Stimulated activated CD4-positive, alpha-beta T cell treated with anti-CD3 and anti-CD28 coated beads, Interleukin-4, amount 100 ng/mL, for 1 hour (primary cell): ENCODE results near the gene USP22.

Experiments used
- DNase-seq: peaks from one replicate; pipeline ENCODE4 v3.0.0-alpha.2; 2020

The USP22 gene

GRCh38 chr17:21018894-21019293 lies 23.9 kb downstream of the USP22 start:
- DNase-seq: no peak

DNA sequence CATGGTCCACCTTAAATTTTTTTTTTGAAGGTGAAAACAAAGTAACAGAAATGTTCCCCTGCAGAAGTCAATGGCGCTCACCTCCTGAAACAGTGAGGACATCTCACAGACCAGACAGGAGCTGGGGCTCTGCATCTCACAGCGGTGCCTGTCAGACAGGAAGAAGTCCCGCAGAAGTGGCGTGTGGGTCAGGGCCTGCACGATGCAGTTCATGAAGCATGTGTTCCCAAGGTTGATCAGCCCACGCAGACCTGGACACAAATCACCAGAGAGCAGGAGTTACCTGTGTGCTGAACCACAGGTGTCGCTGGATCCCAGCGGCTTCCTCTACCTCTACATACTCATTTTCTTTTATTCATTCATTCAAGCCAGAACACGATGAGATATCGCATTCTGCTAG lies 24.9 kb downstream of the USP22 start:
- no peak for DNase-seq

DNA sequence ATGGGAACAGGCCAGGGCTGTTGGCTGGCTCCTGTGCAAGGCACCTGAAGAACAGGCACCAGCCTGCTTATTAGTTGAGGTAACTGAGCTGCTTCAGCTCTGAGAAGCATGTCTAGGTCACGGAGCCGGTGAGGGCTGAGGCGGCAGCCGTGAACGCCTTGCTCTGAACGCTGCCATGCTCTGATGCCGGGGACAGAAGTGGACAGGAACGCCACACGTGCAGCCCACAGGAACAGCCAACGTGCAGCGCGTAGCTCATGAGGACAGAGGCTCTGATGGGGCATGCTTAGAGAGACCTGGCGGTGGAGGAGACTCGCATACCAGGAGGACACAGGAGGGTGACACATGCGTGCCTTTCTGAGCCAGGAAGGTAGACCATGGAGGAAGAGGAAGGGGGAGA lies 25.6 kb downstream of the USP22 start:
- DNase-seq: no peak

- DNase-seq: no peak
Measured at GRCh38 chr17:21016826-21017225, 26.0 kb downstream of the USP22 start.

DNA sequence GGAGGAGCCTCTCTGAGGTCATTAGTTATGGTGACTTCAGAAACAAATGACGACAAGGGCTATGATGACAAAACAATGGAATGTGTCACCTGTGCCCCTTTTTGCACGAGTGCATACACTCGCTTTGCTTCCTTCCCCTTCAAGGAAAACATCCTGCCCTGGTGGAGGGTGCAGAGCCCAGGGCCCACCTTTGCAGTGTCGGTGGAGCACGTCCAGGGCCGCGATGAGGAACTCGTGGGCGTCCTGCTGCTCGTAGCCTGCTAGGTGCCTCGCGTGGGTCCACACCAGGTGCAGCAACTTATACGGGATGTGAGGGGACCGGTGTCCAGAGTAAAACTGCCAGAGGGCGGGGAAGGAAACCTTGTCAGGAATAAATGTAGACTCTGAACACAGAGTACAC lies 27.2 kb downstream of the USP22 start:
- no peak for DNase-seq

DNA sequence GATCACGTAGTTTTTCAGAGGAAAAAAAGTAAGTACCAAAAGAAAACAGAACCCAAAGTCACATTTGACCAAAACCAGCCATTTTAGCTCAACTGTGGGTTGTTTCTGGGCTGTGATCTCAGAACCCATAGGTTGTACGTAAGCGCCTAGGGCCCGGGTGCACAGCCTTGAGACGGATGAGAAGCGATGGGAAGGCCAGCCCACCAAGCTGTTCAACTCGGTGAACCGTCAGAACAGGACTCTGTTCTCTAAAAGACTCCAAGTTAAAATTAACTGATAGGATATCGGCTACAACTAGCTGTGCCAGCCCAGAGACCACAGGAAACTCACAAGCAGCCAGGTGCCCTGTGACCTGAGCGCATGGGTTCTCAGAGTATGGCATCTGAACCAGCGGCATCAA lies 28.3 kb downstream of the USP22 start:
- no peak for DNase-seq

- no peak for DNase-seq
Measured at GRCh38 chr17:21013983-21014382, 28.8 kb downstream of the USP22 start.

DNA sequence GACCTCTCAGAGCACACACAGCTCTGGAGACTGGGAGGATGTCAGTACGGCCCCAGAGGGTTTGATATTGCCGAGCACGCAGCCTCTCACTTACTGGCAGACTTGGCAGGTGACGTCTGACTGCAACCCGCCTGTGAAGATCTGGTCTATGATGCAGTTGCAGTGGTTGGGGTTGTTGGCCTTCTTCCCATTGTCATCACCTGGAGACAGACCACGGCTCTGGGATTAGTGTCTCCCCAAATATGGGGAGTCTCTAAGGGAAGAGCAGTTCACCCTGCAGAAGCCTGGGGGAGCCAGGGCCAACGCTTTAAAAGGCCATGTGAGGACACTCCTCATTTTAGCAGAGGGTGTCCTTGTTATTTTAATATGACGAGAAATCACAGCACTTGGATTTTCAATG lies 30.1 kb downstream of the USP22 start:
- no peak for DNase-seq

DNA sequence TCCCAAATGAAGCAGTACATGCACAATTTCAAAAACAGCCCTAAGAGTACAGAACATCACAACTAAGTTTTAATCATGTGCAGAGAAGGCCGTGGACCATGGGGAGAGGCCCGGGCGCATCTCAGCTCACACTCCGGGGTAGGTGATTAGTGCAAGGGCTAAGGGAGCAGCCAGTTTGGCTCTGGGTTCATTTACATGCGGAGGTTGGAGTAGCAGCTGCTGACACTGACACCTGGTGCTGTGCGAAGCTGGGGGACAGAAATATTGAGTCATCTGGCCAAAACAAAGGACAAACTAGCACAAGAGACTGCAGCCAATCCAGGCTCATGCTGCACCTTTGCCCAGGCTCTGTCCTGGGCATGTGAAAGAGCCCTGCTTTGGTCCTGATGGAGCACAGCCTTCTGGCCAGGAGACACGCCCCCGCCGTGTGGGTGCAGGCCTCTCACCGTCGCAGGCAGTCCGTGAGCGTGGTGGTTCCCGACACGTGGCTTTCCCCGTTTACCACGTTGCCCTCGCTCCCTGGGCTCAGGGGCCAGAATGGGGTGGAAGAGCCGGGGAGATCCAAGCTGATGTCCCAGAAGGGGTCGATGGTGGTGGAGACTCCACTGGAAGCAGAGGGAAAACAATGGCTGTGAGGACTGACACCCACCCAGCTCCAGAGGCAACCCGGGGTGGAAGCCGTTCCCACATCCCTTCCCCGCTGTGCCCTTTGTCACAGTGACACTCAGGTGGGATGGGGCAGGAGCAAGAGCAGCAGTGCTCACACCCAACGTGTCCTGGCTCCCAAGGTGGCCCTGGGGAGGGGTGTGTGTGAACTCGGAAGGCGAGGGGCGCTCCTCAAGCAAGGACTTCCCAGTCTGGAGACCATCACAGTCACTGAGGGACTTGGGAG lies 31.9 kb downstream of the USP22 start:
- no peak for DNase-seq

DNA sequence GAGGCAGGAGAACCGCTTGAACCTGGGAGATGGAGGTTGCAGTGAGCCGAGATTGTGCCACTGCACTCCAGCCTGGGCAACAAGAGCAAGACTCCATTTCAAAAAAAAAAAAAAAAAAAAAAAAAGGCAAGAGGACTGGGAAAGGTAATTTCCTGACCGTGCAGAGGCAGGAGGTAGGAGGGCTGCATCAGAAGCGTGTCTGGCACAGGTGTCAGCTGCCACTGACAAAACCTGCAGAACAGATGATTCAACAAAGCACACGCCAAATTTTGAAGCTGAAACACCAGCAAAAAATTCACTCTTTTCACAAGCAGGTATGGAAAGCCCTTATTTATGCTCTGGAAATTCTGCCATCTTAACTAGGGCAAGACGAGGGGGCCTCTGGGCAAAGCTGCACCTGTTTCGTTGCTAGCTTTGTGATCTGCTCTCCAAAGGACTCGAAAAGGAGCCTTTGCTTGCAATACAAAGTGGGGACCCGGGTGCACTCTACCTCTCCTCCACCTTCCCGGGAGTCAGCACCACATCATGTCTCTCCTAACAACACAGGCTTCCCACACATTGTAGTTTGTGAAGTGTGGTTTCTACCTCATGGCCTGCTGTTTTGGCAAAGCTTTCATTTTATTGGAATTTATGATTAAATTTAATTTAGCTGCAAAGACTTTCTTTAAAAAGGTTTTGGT lies 33.7 kb downstream of the USP22 start:
- no peak for DNase-seq

DNA sequence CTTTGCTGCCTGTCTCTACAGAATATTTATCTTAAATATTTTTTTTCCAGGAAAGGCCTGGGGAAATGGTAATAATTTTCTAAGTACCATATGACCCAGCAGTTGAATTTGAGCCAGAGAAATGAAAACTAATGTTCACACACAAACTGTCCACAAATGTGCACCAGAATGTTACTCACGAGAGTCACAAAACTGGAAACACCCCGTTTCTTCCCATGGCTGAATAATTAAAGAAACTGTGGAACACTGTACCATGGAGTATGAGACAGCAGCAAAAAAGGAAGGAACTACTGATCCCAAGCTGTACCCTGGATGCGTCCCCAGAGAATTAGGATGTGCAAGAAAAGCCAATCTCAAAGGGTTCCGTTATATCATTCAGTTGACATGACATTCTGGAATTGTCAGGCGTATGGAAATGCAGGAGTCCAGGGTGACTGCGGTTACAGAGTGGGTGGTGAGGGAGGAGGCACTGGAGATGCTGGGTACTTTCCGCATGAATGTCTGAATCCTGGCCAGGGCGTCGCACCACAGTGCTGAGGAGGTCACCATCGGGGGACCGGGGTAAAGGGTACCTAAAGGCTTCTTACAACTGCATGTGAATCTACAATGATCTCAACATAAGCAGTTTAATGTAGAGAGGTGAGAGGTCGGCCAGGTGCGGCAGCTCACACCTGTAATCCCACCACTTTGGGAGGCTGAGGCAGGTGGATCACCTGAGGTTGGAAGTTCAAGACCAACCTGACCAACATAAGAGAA lies 34.5 kb downstream of the USP22 start:
- no peak for DNase-seq

DNA sequence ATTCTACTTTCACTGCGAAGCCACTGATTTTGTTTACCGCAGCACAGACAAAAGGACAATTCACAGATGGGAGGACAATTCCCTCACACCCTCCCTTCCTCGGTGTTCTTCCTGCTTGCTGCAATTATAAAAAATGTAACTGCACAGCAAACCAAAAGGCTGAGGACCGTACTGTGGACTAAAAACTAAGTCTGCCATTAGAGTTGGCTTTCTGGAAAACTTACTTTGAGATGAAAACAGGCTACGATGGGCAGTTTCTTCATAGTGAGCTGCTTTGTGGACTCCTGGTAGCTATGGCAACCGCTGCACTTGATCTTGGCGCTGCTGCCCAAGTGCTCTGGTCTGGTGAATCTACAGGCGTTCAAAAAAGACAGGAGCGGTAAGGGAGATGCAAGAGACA lies 35.2 kb downstream of the USP22 start:
- DNase-seq: no peak

- no peak for DNase-seq
Measured at GRCh38 chr17:21005803-21006202, 37.0 kb downstream of the USP22 start.

GRCh38 chr17:21005367-21005766 lies 37.4 kb downstream of the USP22 start:
- DNase-seq: no peak

DNA sequence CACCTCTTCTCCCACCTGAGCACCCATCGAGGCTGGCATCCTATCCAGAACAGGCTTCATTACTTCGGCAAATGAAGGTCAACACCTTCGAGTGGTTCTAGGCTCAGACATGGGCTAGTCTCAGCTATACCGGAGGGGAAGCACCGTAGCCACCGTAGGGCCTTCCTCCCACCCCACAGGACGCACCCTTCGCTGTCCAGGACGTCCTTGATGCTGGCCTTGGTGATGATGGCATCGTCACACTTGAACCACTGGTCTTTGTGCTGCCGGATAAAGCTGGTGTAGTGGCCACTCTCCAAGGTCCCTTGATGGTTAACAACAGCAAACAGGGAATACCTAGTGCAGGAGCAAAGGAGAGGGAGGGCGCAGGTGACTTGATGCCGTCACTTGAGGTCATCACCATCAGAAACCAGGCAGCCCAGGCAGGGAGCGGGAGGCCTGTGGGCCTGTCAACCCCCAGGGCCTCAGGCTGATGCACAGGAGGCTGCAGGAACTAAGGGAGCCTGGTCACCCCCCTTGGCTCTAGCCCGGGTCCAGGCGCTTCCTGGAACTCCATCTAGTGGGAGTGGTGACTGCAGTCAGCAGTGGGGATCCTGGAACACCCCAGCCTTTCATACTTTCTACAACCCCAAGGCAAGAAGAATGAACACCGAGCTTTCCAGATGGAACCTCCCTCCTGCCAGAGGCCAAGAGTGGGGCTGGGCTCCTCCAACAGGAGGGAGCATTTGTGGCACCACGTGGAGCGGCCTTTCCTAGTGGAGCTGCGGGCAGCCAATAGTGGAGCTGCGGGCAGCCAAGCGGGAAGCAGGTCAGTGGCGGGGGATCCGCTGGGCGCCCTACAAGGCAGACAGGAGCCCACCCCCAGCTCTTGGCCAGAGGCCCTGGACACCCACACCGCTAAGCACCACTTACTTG lies 38.5 kb downstream of the USP22 start:
- DNase-seq: no peak

DNA sequence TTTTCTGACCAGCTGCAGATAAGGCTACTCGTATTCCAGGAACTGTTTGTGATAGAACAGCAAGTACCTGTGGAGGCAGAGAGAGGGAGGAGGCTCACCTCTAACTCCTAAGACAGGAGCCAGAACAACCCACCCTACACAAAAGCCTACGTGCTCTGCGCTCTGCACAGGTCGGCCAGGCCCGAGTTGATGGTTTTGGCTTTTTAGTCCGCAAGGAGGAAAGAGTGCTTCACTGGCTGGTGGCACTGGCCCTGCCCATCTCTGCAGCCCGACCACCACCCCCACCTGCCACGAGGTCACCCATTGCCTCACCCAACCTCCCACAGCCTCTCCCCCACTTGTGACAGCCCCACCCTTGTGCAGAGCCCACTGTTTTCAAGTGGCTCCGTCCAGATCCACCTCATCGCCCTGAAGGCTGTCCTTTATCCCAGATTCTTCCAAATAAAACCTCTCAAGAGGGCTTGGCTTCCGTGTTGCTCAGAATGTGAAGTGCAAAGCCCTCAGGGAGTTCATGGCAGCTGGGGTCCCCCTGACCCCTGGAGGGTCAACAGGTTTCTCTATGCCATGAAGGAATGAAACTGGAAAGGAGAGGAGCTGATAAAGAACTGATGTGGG lies 39.7 kb downstream of the USP22 start:
- no peak for DNase-seq

DNA sequence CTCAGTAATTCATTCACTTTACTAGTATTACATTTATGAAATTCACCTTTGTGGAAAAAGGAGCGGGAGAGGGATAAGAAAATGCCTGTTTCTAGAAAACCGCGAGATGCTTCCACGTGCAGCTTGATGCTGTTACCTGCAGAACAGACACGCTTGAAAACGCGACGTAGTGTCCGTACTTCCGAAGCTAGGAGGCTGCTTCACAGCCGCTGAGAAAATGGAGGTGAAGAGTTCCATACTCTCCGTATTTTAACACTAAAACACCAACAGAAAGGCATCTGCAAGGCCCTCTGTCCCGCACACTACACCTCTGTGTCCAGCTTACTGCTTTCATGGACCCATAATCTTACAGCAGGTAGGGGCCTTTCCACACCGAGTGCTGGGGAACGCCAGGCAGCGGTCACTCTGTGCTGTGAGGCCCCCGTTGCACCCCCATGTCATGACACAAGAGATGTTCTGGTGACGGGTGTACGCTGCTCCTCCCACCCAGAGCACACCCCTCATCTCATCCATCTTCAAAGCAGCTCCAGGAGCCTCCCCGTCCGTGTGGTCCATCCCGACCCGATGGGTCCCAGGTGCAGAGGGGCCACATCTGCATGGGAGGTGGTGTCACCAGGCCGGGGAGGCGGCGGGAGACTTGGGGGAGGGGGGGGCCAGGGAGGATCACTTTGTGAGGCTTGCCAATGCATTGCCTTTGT lies 40.4 kb downstream of the USP22 start:
- DNase-seq: no peak

- DNase-seq: no peak
Measured at GRCh38 chr17:21001813-21002221, 41.0 kb downstream of the USP22 start.

GRCh38 chr17:21001111-21001812 lies 41.5 kb downstream of the USP22 start:
- DNase-seq: no peak

DNA sequence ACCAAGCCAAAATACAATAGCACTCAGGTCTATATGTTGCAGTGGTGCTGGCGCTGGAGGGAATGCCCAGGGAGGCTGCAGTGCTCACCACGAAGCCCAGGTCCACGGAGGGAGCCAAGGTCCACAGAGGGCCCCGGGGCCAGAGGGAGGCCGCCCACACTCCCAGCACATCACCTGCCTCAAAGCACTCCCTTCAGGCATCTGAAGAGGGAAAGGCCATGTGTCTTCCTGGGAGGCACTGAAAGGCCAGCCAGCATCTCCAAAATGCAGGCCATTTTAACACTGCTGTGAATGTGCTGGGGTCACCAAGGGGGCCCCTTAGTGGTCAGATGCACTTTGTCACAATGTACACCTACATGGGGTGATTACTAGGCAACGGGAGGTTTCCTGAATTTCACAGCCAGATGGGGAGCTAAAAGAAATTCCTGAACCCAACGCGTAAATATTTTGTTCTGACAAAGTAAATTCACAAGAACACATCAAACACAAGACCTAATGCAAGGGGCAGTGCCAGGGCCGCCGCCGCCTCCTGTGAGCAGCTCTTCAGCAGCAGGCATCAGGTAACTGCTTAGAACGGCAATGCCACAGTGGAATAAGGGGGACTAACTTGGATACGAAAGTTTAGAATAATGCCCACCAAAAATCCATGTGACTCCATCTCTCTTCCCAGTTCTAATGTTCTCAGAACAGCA lies 42.8 kb downstream of the USP22 start:
- no peak for DNase-seq
